Measurements from ENCODE around the gene LTBP1. TPM values are rescaled to one million over a fixed set of nuclear protein-coding genes. Genes with fewer than 3 reads are reported as not detected.

LTBP1 gene
- total and polyA plus RNA-seq, 2 of the 13 experiments (the other 11 are each of a cell fraction or from before 2014, with no cell fraction given) = 0.12 to 0.22 TPM

DNA sequence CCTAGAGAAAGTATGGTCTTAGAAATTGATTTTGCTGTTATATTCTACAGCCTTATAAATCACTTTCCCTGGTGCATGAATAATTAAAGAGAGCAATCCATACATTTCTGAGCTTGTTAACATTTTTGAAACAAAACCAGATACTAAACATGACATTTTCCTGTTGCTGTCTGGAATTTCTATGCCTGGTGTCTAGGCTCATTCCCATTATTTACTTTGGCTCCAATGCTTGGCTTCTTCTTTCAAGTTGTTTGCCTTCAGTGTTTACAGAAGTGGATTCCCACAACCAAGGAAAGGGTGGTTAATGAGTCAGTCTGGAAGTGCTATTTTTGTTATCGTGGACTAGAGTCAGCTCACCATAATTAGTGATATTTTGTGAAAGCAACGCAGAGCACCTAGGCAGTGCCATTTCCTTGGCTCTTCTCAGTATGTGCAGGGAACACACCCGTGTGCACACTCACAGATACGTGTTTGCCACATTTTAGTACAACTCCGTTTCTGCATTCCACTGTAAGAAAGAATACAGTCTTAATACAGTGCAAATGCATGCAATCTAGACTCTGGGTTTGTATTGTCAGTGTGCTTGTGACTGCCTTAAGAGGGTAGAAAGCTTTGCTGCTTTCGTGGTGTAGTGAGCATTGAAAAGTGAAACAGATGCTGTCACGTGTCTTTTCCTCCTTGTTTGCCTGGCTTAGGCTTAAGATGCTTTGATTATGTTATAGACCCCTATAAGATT lies 344.7 kb downstream of the LTBP1 start (continued):
- no peak for TF ChIP-seq PBX3 (CRISPR knock-in tag; IDR thresholded peaks at IDR 0.05; ENCODE audit: borderline replicate concordance)
- no peak for TF ChIP-seq ZNF296 (CRISPR knock-in tag; conservative IDR thresholded peaks at IDR 0.05)
- no peak for TF ChIP-seq ZXDC (CRISPR knock-in tag; IDR thresholded peaks at IDR 0.05)
- TF ChIP-seq, protein P1, sequence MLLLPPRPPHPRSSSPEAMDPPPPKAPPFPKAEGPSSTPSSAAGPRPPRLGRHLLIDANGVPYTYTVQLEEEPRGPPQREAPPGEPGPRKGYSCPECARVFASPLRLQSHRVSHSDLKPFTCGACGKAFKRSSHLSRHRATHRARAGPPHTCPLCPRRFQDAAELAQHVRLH (CRISPR knock-in tag; IDR thresholded peaks at IDR 0.05; ENCODE audit: borderline replicate concordance, low read depth) = no peak
- TF ChIP-seq RBFOX2 (IDR thresholded peaks at IDR 0.05; ENCODE audit: low read depth, low read length) = no peak
- TF ChIP-seq ZNF790 (CRISPR knock-in tag; IDR thresholded peaks at IDR 0.05; ENCODE audit: borderline replicate concordance) = no peak
- TF ChIP-seq TBX2 (CRISPR knock-in tag; IDR thresholded peaks at IDR 0.05; ENCODE audit: borderline replicate concordance) = no peak; the same call in 1 of the 2 replicates
- no peak for TF ChIP-seq ZFP36L2 (CRISPR knock-in tag; IDR thresholded peaks at IDR 0.05)
- no peak for TF ChIP-seq AKAP8 (CRISPR knock-in tag; IDR thresholded peaks at IDR 0.05)
- TF ChIP-seq EHMT2 (IDR thresholded peaks at IDR 0.05; ENCODE audit: borderline replicate concordance, low read depth, low read length) = no peak
- TF ChIP-seq FIP1L1 (IDR thresholded peaks at IDR 0.05; ENCODE audit: borderline replicate concordance, insufficient read depth, low read depth, low read length) = no peak
- TF ChIP-seq ZNF180 (CRISPR knock-in tag; IDR thresholded peaks at IDR 0.05; ENCODE audit: borderline replicate concordance, low read depth) = no peak
- TF ChIP-seq, protein P2, sequence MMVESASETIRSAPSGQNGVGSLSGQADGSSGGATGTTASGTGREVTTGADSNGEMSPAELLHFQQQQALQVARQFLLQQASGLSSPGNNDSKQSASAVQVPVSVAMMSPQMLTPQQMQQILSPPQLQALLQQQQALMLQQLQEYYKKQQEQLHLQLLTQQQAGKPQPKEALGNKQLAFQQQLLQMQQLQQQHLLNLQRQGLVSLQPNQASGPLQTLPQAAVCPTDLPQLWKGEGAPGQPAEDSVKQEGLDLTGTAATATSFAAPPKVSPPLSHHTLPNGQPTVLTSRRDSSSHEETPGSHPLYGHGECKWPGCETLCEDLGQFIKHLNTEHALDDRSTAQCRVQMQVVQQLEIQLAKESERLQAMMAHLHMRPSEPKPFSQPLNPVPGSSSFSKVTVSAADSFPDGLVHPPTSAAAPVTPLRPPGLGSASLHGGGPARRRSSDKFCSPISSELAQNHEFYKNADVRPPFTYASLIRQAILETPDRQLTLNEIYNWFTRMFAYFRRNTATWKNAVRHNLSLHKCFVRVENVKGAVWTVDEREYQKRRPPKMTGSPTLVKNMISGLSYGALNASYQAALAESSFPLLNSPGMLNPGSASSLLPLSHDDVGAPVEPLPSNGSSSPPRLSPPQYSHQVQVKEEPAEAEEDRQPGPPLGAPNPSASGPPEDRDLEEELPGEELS (CRISPR knock-in tag; IDR thresholded peaks at IDR 0.05) = peak; percentile 62
- TF ChIP-seq ZNF18 (CRISPR knock-in tag; IDR thresholded peaks at IDR 0.05; ENCODE audit: insufficient replicate concordance) = peak; percentile 65
- TF ChIP-seq ZNF331 (CRISPR knock-in tag; IDR thresholded peaks at IDR 0.05) = no peak
- TF ChIP-seq REXO4 (CRISPR knock-in tag; IDR thresholded peaks at IDR 0.05; ENCODE audit: borderline replicate concordance) = no peak
- no peak for TF ChIP-seq KAT2B (IDR thresholded peaks at IDR 0.05; ENCODE audit: borderline replicate concordance, low read depth, low read length)
- TF ChIP-seq RELA (CRISPR knock-in tag; IDR thresholded peaks at IDR 0.05) = no peak
- TF ChIP-seq ARNT2 (CRISPR knock-in tag; IDR thresholded peaks at IDR 0.05; ENCODE audit: low read depth) = no peak
- no peak for TF ChIP-seq ZMAT3 (CRISPR knock-in tag; conservative IDR thresholded peaks at IDR 0.05)
- no peak for TF ChIP-seq JUND (CRISPR knock-in tag; IDR thresholded peaks at IDR 0.05)
- TF ChIP-seq KAT8 (CRISPR knock-in tag; IDR thresholded peaks at IDR 0.05) = no peak

Measured in HepG2 (cell line).